ENCODE results near the gene TMEM135.

DNA sequence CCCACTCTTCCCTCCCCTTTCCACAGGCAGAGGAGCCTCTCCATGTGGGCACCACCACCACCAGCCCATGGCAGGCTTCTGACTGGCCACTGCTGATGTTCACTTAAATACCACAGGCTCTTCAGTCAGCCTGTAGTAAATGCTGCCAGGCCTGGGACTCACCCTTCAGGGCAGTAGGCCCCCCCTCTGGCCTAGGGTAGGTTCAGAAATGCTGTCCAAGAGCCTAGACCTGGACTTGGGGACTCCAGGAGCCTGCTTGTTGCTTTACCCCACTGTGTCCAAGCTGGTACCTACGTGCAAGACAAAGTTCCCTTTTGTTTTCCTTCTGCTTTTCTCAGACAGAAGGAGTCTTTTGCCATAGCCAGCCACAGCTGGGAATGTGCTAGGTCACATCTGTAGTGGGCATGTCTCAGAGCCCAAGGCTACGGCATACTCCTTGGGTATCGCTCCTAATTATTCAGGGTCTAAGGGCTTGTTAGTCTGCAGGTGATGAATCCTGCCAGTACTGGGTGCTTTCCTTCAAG is 38.6 kb downstream of the TMEM135 start:
- TF ChIP-seq, protein P1, sequence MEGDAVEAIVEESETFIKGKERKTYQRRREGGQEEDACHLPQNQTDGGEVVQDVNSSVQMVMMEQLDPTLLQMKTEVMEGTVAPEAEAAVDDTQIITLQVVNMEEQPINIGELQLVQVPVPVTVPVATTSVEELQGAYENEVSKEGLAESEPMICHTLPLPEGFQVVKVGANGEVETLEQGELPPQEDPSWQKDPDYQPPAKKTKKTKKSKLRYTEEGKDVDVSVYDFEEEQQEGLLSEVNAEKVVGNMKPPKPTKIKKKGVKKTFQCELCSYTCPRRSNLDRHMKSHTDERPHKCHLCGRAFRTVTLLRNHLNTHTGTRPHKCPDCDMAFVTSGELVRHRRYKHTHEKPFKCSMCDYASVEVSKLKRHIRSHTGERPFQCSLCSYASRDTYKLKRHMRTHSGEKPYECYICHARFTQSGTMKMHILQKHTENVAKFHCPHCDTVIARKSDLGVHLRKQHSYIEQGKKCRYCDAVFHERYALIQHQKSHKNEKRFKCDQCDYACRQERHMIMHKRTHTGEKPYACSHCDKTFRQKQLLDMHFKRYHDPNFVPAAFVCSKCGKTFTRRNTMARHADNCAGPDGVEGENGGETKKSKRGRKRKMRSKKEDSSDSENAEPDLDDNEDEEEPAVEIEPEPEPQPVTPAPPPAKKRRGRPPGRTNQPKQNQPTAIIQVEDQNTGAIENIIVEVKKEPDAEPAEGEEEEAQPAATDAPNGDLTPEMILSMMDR (IDR thresholded peaks at IDR 0.05) = no peak
- no peak for TF ChIP-seq POLR2A (IDR thresholded peaks at IDR 0.05)

All from right lobe of liver (tissue), 4 donors.